Measurements from ENCODE around the gene MORF4L1. TPM values are rescaled to one million over a fixed set of nuclear protein-coding genes. Genes with fewer than 3 reads are reported as not detected.
"Not testable (repeated sequence)": the region's sequence is repeated elsewhere in the genome, so short reads cannot be mapped to it uniquely, and the experiment has no call there.

MORF4L1 gene
- total RNA-seq, 1 donor from 2014 or later: 384 TPM

DNA sequence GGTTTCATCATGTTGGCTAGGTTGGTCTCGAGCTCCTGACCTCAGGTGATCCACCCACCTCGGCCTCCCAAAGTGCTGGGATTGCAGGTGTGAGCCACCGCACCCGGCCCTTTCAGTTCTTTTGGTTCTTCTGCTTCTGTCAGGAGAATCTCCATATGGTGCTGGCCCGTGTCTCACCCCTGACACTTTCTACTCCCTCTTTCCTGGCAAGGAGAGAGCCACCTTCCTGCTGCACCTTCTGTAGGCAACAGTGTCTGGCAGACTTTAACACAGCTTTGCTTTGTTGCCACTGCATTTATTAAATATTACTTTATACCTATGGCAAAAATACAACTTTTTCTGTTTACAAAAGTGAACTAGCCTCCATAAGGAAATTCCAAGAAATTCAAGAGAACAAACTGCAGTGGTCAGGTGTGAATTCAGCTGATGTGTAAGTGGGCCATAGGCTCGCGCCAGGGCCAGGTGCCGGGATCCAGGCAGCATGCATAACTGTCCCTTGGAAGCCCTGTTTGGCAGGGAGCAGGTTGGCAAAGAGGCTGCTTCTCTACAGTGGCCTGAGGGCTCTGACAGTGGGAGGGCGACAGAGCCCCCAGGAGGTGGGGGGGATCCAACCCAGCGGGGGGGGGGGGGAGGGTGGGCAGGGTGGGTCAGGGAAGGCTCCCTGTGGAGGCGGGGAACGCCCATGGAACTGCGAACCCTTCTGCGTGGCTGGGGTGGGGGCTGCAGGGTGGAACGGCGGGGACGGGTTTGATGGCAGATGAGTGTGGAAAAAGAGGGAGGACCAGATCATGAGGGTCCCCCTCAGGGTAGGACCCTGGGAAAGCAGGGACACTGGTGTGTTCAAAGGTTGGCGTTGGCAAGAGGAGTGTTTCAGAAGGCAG lies 51.0 kb downstream of the MORF4L1 start:
- no peak for DNase-seq (ENCODE audit: low read depth)
- no peak overlapping the region for H3K4me3 ChIP-seq (ENCODE audit: low read depth, low read length)
- TF ChIP-seq, protein P1, sequence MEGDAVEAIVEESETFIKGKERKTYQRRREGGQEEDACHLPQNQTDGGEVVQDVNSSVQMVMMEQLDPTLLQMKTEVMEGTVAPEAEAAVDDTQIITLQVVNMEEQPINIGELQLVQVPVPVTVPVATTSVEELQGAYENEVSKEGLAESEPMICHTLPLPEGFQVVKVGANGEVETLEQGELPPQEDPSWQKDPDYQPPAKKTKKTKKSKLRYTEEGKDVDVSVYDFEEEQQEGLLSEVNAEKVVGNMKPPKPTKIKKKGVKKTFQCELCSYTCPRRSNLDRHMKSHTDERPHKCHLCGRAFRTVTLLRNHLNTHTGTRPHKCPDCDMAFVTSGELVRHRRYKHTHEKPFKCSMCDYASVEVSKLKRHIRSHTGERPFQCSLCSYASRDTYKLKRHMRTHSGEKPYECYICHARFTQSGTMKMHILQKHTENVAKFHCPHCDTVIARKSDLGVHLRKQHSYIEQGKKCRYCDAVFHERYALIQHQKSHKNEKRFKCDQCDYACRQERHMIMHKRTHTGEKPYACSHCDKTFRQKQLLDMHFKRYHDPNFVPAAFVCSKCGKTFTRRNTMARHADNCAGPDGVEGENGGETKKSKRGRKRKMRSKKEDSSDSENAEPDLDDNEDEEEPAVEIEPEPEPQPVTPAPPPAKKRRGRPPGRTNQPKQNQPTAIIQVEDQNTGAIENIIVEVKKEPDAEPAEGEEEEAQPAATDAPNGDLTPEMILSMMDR (conservative IDR thresholded peaks at IDR 0.05; ENCODE audit: low read depth, low read length): no peak

DNA sequence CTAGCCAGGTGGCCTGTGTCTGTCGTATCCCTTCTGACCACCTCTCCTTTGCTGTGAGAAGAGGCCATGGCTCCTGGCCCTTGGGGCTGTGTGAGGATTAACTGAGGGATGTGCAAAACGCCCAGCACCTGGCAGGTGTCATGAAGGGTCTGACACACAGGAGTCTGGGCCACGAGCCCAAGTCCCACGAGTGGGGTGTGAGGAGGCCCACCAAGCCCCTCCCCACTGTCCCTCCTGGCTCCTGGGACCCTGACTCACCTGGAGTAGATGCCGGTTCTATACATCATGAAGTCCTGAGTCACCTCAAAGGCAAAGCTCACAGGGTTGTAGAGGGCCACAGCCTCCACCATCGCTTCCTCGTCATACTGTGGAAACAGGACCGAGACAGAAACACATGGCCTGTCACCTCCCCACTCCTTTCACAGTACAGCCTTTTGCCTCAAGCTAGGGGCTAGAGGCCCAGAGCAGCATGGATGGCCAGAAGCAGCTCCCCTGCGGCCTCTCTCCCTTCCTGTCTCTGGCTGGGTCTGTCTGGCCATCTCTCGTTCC lies 52.5 kb downstream of the MORF4L1 start:
- TF ChIP-seq, protein P1 (conservative IDR thresholded peaks at IDR 0.05; ENCODE audit: low read depth, low read length): no peak
- no peak for DNase-seq (ENCODE audit: low read depth)
- no peak overlapping the region for H3K4me3 ChIP-seq (ENCODE audit: low read depth, low read length)

DNA sequence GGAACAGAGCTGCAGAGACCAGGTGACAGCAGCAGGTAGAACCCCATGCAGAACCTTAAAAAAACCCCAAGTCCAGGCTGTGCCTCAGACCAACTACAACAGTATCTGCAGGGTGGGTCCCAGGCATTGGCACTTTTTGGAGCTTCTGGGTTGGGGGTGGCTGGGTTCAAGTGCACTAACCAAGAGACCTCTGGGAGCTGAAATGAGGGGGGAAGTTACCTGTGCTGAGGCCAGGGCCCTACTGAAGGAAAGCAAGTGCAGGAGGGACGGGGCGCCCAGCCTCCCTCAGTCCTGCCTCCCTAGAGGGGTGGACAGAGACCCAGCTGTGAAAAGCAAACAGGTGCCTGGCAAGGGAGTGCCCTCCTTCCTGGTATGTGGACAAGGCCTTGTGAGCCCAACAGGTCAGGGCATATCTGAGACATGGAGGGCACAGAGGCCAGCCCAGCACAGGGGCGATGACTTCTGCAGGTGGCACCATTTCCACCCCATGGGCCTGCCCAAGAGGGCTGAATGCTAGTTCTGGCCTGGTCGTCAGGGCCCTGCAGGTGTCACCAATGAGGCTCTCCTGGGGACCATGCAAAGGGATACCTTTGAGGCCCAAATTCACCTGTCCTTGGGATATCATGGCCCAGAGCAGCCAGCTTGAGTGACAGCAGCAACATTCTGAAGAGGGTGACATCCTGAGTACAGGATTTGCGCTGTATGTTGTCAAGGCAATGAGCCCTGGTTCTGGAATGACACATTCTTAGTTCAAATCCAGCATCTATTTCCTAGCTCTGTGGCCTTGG lies 53.5 kb downstream of the MORF4L1 start:
- TF ChIP-seq, protein P1 (conservative IDR thresholded peaks at IDR 0.05; ENCODE audit: low read depth, low read length): no peak
- no peak overlapping the region for H3K4me3 ChIP-seq (ENCODE audit: low read depth, low read length)
- no peak for DNase-seq (ENCODE audit: low read depth)

DNA sequence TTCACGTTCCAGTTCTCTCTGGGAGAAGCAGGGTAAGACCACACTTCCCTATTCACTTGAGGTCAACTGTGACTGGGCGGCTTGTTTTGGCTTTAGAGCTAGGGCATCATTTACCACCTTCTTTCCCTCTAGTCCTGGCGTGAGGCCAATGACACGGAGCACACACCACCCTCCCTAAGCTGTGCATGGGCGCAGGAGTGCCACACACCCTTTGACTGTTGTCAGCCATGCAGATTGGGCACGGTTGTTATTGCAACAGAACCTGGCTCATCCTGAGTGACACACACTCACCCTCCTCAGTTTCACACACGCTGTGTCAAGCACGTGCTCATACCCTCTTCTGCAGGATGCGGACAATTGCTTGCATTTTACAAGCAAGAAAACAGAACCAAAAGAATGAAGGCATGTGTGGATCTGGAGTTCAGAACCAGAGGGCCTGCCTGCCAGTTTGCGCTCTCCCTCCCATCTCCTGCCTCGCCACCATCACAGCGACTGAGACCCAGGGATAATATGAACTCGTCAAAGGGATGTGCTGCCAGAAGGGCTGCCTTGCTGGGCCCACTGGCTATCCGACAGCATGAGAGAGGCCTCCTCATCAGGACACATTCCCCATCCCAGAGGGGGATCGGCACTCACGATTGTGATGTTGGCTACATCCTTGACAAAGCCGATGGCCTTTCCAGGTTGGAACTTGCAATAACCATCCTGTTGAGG lies 54.5 kb downstream of the MORF4L1 start:
- no peak overlapping the region for H3K4me3 ChIP-seq (ENCODE audit: low read depth, low read length)
- TF ChIP-seq, protein P1 (conservative IDR thresholded peaks at IDR 0.05; ENCODE audit: low read depth, low read length): no peak
- DNase-seq (ENCODE audit: low read depth): no peak

DNA sequence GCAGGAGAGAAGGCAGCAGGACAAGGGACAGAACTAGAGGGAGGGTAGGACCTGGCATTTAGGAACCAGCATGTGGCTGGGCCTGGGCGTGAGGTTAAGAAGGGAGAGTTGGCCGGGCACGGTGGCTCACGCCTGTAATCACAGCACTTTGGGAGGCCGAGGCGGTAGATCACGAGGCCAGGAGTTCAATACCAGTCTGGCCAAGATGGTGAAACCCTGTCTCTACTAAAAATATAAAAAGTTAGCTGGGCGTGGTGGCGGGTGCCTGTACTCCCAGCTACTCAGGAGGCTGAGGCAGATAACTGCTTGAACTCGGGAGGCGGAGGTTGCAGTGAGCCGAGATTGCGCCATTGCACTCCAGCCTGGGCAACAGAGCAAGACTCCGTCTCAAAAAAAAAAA lies 55.5 kb downstream of the MORF4L1 start:
- H3K4me3 ChIP-seq (ENCODE audit: low read depth, low read length); DNase-seq (ENCODE audit: low read depth): not testable (repeated sequence)

DNA sequence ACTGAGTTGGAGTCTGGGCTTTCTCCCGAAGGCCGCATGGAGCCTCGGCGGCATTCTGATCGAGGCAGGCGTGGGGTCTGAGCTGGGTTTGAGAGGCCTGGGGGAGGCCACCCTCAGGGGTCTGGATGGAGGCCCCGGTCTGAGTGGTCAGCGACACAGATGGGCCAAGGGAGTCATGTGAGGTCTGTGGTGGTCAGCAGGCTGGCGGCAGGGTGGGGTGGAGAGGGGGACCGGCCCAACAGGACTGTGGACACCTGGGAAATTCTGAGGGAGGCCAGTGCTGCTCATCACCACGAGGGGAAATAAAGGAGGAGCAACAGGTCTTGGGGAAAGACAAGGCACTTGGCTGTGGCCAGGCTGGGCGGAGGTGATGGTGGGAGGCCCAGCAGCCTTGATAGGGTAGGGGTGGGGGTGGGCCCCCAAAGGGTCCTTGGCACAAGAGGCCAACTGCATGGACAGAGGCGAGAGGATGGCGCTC lies 56.0 kb downstream of the MORF4L1 start:
- DNase-seq (ENCODE audit: low read depth): no peak
- H3K4me3 ChIP-seq (ENCODE audit: low read depth, low read length): no peak overlapping the region
- TF ChIP-seq, protein P1 (conservative IDR thresholded peaks at IDR 0.05; ENCODE audit: low read depth, low read length): no peak

All from epithelial cell of proximal tubule (primary cell).